ENCODE measurements around the gene GEMIN5. TPM values are rescaled to one million over a fixed set of nuclear protein-coding genes. Genes with fewer than 3 reads are reported as not detected.

Gene GEMIN5
- total RNA-seq, 2 donors from 2014 or later, result 11.3 to 11.5 TPM

- Histone ChIP-seq H3K27ac (peak overlapping the region in 1 of 2 donors; percentile 29), H3K4me3 (no peak overlapping the region), H3K9me3 (no peaks in the 10 kb centered on the region), H3K27me3 (no peaks in the 10 kb centered on the region), H3K36me3 (peaks cover 11% of the 10 kb centered on the region), H3K4me1 (no peaks in the 10 kb centered on the region)
- no peak for DNase-seq (ENCODE audit: low spot score)
- peak; percentile 33 to 70 for TF ChIP-seq CTCF (IDR thresholded peaks at IDR 0.05)
Observed at GRCh38 chr5:154972476-154973080, 34.6 kb upstream of the GEMIN5 start.

- Histone ChIP-seq H3K27ac (no peak overlapping the region), H3K4me3 (no peak overlapping the region), H3K4me1 (no peaks in the 10 kb centered on the region), H3K9me3 (no peaks in the 10 kb centered on the region), H3K27me3 (no peaks in the 10 kb centered on the region), H3K36me3 (peaks cover 21% of the 10 kb centered on the region)
- DNase-seq (ENCODE audit: low spot score), result no peak
- no peak for TF ChIP-seq CTCF (IDR thresholded peaks at IDR 0.05)
Observed at GRCh38 chr5:154971501-154971900, 33.5 kb upstream of the GEMIN5 start.

GRCh38 chr5:154970759-154971158, 32.7 kb upstream of the GEMIN5 start:
- peaks cover 23% of the 10 kb centered on the region for H3K36me3 ChIP-seq
- no peak for DNase-seq (ENCODE audit: low spot score)
- H3K4me3 ChIP-seq, result no peak overlapping the region
- no peak overlapping the region for H3K27ac ChIP-seq
- H3K9me3 ChIP-seq, result no peaks in the 10 kb centered on the region
- TF ChIP-seq CTCF (IDR thresholded peaks at IDR 0.05), result no peak
- H3K4me1 ChIP-seq, result peaks cover 0 to 5% of the 10 kb centered on the region in 2 donors
- no peaks in the 10 kb centered on the region for H3K27me3 ChIP-seq

GRCh38 chr5:154968953-154969352, 30.9 kb upstream of the GEMIN5 start:
- Histone ChIP-seq H3K27ac (no peak overlapping the region), H3K36me3 (peaks cover 23% of the 10 kb centered on the region), H3K27me3 (no peaks in the 10 kb centered on the region), H3K4me3 (no peak overlapping the region), H3K4me1 (peaks cover 0 to 9% of the 10 kb centered on the region in 2 donors), H3K9me3 (no peaks in the 10 kb centered on the region)
- no peak for DNase-seq (ENCODE audit: low spot score)
- no peak for TF ChIP-seq CTCF (IDR thresholded peaks at IDR 0.05)

GRCh38 chr5:154967421-154968024, 29.5 kb upstream of the GEMIN5 start:
- Histone ChIP-seq H3K4me3 (no peak overlapping the region), H3K27ac (no peak overlapping the region)
- peak; percentile 55 to 65 for TF ChIP-seq CTCF (IDR thresholded peaks at IDR 0.05)

More at GRCh38 chr5:154967421-154968024, 29.5 kb upstream of the GEMIN5 start:
- Histone ChIP-seq H3K4me1 (peaks cover 0 to 9% of the 10 kb centered on the region in 2 donors), H3K27me3 (no peaks in the 10 kb centered on the region), H3K9me3 (no peaks in the 10 kb centered on the region), H3K36me3 (peaks cover 23% of the 10 kb centered on the region)
- DNase-seq (ENCODE audit: low spot score), result no peak

Data from right atrium auricular region (tissue), 2 donors.